VCaP (cell line): ENCODE data around the gene VAPA.

ENCODE experiments used
- H3K27ac ChIP-seq: fragments of 450-650 bp; 2 replicates; pipeline ENCODE4 v1.5.1; 2017
- CTCF ChIP-seq: fragments of 450-650 bp; conservative IDR thresholded peaks from 2 replicates; pipeline ENCODE4 v1.5.1; 2017; ENCODE audit warnings: mild to moderate bottlenecking, moderate library complexity

The VAPA gene

GRCh38 chr18:9911226-9911625 is 2.6 kb upstream of the VAPA start:
- no peak overlapping the region for H3K27ac ChIP-seq
- TF ChIP-seq CTCF: no peak

GRCh38 chr18:9912285-9912684 is 1.5 kb upstream of the VAPA start:
- H3K27ac ChIP-seq: peak overlapping the region; percentile 97

GRCh38 chr18:9913151-9913525 is 678 bp upstream of the VAPA start:
- peak overlapping the region; percentile 97 for H3K27ac ChIP-seq
- no peak for TF ChIP-seq CTCF

- peak overlapping the region; percentile 97 for H3K27ac ChIP-seq
- TF ChIP-seq CTCF: no peak
Observed at GRCh38 chr18:9914334-9914583, 443 bp downstream of the VAPA start.

- no peak for TF ChIP-seq CTCF
- peak overlapping the region; percentile 97 for H3K27ac ChIP-seq
Observed at GRCh38 chr18:9914584-9915290, 921 bp downstream of the VAPA start.

- no peak for TF ChIP-seq CTCF
- H3K27ac ChIP-seq: peak overlapping the region; percentile 97
Observed at GRCh38 chr18:9915291-9916076, 1.7 kb downstream of the VAPA start.

GRCh38 chr18:9916077-9916639 is 2.3 kb downstream of the VAPA start:
- peak overlapping the region; percentile 97 for H3K27ac ChIP-seq

More at GRCh38 chr18:9916077-9916639, 2.3 kb downstream of the VAPA start:
- TF ChIP-seq CTCF: no peak
